Stimulated activated CD4-positive, alpha-beta T cell treated with anti-CD3 and anti-CD28 coated beads, Interleukin-12 subunit alpha, Interleukin-12 subunit beta, amount 100 ng/mL, for 4 hours (primary cell): Measurements from ENCODE around the gene TJAP1.

ENCODE experiments used
- DNase-seq: peaks from one replicate; pipeline ENCODE4 v3.0.0-alpha.2; 2020

The TJAP1 gene

DNA sequence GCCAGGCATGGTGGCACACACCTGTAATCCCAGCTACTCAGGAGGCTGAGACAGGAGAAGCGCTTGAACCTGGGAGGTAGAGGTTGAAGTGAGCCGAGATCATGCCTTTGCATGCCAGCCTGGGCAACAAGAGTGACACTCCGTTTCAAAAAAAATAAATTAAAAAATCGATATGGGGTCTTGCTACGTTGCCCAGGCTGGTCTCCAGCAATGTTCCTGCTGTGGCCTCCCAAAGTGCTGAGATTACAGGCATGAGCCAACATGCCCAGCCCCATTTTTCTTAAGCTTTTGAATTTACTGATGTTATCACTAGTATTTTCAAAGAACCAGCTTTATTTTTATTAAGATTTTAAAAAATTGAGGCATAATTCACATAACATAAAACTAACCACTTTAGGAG, 63.1 kb downstream of the TJAP1 start:
- no peak for DNase-seq

DNA sequence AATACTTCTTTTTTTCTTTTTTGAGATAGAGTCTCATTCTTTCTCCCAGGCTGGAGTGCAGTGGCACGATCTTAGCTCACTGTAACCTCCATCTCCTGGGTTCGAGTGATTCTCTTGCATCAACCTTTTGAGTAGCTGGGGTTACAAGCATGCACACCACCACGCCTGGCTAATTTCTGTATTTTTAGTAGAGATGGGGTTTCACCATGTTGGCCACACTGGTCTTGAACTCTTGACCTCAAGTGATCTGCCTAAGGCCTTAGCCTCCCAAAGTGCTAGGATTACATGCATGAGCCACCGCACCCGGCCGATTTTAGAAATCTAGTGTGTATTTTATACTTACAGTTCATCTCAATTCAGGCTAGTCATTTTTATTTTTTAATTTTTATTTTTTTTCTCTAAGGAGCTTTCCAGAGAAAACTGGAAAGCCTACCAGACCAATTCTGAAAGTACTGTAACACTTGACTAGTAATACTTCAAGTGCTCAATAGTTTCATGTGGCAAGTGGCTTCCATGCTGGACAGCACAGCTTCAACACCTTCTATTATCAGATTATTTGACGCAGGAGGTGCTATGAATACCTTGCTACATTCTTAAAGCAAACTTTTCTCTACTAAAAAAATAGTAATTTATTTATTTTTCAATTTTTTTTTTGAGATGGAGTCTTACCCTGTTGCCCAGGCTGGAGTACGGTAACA, 64.6 kb downstream of the TJAP1 start:
- no peak for DNase-seq

DNA sequence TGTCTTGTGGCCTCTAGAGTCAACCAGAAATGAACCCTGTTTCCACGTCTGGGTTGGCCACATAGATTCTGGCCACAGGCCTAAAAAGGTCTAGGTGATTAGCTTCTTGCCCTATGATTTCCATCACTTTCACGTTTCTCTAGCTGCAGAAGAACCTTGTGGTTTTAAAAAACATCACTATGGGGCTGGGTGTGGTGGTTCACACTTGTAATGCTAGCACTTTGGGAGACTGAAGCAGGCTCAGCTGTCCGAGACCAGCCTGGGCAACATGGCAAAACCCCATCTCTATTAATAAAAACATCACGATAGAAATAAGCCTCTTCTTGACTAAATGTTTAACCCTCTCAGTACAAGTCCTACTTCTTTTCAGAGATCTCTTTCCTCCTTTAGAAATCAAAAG, 67.1 kb downstream of the TJAP1 start:
- no peak for DNase-seq

DNA sequence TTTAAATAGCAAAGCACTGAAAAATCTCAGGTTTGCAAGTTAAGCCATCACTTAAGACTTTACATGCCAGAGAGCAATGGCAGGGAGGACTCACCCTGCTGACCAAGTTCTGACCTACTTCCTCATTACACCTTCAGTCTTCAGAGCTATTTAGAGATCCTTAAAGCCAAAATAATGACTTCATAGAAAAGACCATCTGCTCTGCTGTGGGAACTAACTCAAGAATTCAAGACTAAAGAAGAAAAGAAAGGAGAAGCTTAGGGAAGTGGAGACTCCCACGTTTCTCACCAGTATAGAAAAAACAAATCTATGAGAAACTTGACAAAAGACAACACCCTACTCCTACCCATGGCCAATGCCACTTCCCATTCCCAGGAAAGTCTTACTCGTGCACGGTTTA, 69.9 kb downstream of the TJAP1 start:
- no peak for DNase-seq
